Measurements from ENCODE around the gene PRH1.

PRH1 gene

DNA sequence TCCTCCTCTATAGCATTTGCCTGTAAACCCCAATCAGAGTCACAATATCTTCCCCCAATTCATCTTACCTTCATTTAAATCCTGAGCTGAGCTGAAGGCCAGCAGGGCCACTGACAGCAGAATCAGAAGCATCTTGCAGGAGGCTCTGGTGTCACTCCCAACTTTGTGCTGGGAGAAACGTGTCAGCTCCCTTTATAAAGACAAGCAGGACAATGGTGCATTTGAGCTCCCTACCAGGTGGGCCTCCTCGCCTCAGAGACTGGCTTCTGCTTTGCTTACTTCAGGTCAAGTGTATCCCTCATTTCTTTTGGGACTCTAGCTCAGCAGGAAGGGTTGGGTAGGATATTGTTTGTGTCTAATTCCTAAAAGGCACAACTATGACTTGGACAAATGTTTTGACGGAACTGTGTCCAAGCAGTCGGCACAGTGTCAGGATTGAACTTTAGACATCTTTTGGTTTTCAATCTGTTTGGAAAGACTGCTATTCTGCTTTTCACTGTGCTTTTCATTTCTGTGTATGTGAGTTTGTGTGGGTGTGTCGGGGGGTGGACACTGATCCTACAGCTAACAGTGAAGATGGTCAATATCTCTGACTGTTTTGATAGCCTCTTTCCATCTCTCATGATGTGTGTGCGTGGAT is at the start of gene PRH1:
Gene PRH1 (minus strand): TSS at position 170 of the 640 bp plus-strand sequence. CDS start 38 bp downstream, at position 132.
- DNase-seq, result no peak

DNA sequence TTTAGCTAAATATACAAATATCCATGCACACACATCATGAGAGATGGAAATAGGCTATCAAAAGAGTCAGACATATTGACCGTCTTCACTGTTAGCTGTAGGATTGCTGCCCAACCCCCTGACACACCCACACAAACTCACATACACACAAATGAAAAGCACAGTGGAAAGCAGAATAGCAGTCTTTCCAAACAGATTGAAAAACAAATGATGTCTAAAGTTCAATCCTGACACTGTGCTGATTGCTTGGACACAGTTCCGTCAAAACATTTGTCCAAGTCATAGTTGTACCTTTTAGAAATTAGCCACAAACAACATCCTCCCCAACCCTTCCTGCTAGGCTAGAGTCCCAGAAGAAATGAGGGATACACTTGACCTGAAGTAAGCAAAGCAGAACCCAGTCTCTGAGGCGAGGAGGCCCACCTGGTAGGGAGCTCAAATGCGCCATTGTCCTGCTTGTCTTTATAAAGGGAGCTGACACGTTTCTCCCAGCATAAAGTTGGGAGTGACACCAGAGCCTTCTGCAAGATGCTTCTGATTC is 44.8 kb upstream of the PRH1 start, which contains the start of gene PRH2:
Gene PRH2 (plus strand): TSS at position 491 of the 541 bp plus-strand sequence. CDS start 38 bp downstream, at position 529.
- DNase-seq, result no peak

- no peak for DNase-seq
These were observed 42.2 kb upstream of the PRH1 start for GRCh38 chr12:10926269-10926668.

- no peak for DNase-seq
These were observed 35.8 kb upstream of the PRH1 start for GRCh38 chr12:10919809-10920208.

DNA sequence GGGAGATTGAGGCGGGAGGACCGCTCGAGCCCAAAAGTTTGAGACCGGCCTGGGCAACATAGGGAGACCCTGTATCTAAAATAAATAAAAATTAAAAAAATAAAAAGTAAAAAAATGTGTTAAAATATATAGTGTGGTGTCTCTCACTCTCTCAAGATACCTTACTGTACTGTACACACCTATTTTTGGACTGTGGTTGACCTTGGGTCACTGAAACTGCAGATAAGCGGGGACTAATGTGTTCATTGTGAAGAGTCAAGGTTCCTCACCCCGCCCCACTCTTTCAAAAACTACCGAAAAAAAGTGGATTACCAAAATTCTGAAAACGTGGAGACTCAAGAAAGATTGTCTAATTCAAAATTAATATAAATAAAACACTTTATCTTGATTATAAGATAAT is 26.3 kb upstream of the PRH1 start:
- no peak for DNase-seq

GRCh38 chr12:10909462-10909861 is 25.4 kb upstream of the PRH1 start, which contains the start of gene TAS2R13:
Gene TAS2R13, minus strand, starts transcription at chr12:10909562. Its CDS starts 264 bp downstream, at chr12:10909298.
- DNase-seq, result no peak

DNA sequence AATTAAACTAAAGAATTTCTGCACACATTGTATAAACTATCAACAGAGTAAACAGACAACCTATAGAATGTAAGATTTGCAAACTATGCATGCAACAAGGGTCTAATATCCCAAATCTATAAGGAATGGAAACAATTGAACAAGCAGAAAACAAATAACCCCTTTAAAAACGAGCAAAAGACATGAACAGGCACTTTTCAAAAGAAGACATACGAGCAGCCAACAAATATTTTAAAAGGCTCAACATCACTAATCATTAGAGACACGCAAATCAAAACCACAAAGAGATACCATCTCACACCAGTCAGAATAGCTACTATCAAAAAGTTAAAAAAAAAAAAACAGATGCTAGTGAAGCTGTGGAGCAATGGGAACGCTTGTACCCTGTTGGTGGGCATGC is 20.6 kb upstream of the PRH1 start:
- no peak for DNase-seq

DNA sequence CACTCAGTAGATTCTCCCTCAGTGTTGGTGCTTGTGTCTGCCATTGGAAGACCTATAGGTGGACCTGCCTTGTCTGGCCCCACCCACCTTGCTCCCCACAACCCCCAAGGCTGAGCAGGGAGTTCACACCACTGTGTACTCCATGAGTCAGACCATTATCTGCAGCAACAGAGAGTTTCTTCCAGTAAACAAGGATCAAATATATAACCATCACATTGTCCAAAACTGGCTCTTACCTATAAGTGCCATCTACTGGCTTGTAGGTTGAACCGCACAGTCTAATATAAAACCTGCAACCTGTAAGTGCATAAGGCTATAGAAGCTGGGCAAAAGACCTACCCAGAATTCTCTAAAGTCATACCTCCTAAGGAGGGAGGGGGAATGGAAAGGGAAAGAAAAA is 17.4 kb upstream of the PRH1 start:
- no peak for DNase-seq

DNA sequence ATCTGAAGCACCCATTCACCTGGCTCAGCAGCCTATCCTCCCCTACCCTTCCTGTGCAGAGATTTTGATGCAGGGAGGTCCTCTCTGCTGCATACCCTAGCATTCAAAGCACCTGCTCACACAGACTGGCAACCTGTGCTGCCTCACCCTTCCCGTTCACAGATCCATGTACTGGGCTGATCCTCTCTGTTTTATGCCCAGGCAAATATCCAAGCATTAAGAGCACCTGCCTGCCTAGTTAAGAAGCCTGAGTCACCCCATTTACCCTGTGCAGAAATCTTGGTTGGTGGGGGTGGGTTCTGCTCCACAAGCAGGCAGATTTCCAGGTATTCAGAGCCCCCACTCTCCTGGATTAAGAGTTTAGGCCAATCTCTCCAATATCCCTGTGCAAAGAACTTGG is 16.9 kb upstream of the PRH1 start:
- no peak for DNase-seq

DNA sequence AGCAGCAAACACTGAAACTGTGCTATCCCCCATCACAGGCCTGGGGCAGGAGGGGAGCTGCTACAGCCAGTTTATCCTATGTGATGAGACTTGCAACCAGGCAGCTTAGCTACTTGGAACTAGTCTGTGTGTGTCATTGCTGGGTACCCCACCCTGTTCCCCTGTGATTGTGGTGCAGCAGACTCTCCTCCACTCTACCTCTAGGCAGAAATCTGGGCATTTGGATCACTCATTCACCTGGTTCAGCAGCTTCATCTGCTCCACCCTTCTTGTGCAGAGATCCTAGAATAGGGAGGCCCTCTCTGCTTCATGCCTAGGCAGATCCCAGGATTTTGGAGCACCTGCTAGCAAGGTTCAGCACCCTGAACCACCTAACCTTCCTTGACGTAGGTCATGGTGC is 16.5 kb upstream of the PRH1 start:
- DNase-seq, result no peak

- DNase-seq, result no peak
These were observed 12.8 kb upstream of the PRH1 start for GRCh38 chr12:10896854-10897253.

GRCh38 chr12:10891937-10892336 is 7.9 kb upstream of the PRH1 start:
- DNase-seq, result no peak

- DNase-seq, result no peak
These were observed 5.2 kb upstream of the PRH1 start for GRCh38 chr12:10889226-10889625.

DNA sequence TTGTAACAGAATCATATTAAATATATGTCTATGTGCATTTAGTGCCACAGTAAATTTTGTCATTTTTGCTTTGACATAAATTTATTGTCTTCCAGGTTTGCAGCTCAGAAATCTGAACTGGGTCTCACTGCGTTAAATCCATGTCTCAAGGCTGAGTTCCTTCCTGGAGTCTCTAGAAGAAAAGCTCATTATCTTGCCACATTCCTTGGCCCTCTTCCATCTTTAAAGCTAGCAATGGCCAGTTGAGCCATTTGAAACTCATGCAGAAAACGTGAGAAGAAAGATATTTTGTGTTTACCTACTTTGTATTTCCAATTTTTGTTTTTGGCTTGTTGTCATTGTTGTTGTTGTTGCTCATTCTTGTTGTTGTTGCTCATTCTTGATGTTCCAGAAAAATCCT is 10.7 kb downstream of the PRH1 start:
- DNase-seq, result no peak

DNA sequence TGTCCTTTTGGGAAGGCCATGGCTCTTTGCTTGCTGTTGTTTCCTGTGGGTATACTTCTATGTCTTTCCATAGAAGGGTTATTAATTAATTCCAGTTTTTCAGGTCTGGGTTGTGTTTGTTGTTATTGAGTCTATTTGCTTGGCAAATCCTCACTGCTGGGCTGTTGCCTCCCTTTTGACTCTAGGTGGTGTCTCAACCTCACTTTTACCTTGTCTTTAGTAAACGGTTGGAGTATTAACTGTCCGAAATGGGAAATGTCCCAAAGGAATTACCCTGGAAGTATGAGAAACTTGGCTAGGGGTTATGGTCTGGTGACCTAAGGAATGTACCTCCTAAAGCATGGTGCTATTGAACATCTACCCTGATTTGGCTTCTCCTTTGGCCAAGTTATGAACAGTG is 16.7 kb downstream of the PRH1 start:
- no peak for DNase-seq

DNA sequence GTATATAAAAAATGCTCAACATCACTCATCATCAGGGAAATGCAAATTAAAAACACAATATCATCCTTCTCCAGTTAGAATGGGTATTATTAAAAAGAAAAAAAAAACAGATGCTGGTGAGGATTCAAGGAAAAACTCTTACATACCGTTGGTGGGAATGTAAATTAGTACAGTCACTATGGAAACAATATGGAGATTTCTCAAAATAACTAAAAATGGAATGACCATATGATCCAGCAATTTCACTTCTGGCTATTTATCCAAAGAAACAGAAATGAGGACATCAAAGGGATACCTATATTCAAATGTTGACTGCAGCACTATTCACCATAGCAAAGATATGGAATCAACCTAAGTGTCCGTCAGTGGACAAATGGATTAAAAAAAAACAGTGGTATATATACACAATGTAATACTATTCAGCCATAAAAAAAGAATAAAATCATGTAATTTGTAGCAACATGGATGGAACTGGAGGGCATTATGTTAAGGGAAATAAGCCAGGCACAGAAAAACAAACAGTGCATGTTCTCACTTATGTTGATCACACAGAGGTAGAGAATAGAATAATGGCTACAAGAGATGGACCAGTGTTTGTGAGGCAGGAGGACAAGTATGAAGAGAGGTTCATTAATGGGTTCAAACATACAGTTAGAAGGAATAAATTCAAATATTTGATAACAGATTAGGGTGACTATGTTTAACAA is 20.4 kb downstream of the PRH1 start:
- DNase-seq, result no peak

DNA sequence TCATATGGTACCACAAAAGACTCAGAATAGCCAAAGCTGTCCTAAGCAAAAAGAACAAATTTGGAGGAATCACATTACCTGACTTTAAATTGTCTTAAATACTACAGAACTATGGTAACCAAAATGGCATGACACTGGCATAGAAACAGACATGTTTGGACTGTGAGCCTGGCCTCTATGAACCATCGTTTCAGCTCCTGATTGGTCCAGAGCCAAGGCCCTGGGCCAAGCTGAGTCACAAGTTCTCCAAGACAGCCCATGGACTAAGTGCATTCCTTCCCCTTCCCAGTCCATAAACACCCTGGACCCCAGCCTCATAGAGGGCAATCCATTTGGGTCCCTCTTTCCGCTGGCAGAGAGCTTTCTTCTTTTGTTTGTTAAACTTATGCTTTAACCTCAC is 22.7 kb downstream of the PRH1 start:
- no peak for DNase-seq

- no peak for DNase-seq
These were observed 28.2 kb downstream of the PRH1 start for GRCh38 chr12:10855807-10856206.

DNA sequence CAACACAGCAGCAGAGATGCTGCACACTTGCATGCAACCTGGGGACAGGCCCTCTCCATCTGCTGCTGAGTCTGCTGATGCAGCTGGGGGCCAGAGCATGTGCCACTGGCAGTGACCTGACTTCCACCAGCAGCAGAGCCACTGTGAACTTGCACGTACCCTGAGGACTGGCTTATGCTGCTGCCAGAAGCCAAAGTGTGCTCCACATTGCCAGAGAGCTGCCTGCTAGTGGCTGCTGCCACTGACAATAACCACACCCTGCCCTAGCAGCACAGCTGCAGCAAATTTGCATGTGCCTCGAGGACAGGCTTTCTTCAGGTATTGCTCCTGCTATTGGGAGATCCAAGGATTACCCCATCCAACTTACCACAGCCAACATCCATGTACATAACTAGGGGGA is 30.3 kb downstream of the PRH1 start:
- DNase-seq, result no peak

- DNase-seq, result no peak
These were observed 32.7 kb downstream of the PRH1 start for GRCh38 chr12:10851243-10851858.

DNA sequence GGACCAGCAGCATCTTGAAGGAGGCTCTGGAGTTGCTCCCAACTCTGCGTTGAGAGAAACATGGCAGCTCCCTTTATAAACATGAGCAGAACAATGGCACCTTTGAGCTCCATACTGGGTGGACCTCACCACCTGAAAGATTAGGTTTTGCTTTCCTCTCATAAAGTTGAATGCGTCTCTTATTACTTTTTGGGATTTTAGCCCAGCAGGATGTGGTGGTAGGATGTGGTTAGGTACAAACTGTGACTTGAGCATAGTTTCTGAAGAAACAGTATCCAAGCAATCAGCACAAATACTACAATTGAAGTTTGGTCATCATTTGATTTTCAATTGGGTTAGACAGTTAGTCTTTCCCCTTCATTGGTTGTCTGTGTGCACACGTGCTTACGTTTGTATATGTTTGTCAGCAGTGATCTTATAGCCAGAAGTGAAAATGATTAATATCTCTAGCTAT is 34.6 kb downstream of the PRH1 start, which contains the start of gene PRR4:
Gene PRR4 (minus strand): TSS at position 51 of the 454 bp plus-strand sequence. CDS start 38 bp downstream, at position 13.
- no peak for DNase-seq

DNA sequence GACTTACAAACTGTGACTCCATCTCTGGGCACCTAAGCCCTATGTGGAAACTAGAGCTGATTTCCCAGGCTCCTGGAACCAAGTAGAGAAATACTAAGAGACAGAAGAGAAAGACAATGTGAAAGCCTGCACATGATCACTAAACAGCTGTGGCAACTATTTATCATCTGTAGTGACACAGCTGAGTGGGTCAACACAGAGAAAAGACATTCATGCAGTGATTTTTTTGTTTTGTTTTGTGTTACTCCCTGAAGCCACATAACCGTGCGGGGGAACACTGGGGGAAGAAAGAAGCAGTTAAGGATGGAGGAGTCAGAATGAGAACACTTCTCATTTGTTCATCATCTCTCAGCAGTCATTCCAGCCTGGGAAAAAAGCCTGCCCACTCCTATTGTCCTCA is 36.3 kb downstream of the PRH1 start:
- DNase-seq, result no peak

DNA sequence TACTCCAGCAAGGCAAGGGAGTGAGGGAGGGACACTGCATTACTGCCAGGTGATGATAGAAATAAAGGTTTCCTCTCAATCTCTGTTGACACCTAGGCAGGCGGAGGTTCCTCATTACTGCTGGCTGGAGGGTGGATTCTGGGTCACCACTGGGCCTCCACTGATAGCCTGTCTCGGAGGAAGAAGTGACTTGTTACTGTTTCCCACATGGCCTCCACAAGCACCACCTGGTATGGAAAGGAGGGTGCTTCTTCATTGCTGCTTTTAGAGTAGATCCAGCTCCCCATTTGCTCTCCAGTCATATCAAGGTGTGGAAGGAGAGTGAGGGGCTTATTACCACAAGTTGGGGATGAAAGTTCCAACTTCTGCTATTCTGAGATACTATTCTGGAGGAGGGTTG is 41.2 kb downstream of the PRH1 start:
- no peak for DNase-seq

DNA sequence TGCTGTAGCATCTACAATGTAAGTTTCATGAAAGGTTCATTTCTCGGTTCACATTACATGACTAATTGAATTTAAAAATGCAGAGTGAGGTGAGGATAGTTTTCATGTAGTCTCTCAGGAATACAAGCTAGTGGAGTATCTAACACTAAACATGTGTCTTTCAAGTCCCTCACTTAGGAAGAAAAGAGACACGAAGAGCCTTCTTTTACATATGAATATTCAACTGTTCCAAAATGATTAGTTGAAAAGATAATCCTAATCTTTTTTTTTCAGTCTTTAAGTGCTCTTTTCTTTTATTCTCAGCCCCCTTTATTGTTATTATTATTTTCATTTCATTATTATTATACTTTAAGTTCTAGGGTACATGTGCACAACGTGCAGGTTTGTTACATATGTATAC is 45.6 kb downstream of the PRH1 start:
- DNase-seq, result no peak

Measured in activated T-cell treated with anti-CD3 and anti-CD28 coated beads for 4 hours (primary cell).